Measurements from ENCODE around the gene CIAO2A.
"Not testable (repeated sequence)": the region's sequence is repeated elsewhere in the genome, so short reads cannot be mapped to it uniquely, and the experiment has no call there.

Gene CIAO2A, protein sequence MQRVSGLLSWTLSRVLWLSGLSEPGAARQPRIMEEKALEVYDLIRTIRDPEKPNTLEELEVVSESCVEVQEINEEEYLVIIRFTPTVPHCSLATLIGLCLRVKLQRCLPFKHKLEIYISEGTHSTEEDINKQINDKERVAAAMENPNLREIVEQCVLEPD

DNA sequence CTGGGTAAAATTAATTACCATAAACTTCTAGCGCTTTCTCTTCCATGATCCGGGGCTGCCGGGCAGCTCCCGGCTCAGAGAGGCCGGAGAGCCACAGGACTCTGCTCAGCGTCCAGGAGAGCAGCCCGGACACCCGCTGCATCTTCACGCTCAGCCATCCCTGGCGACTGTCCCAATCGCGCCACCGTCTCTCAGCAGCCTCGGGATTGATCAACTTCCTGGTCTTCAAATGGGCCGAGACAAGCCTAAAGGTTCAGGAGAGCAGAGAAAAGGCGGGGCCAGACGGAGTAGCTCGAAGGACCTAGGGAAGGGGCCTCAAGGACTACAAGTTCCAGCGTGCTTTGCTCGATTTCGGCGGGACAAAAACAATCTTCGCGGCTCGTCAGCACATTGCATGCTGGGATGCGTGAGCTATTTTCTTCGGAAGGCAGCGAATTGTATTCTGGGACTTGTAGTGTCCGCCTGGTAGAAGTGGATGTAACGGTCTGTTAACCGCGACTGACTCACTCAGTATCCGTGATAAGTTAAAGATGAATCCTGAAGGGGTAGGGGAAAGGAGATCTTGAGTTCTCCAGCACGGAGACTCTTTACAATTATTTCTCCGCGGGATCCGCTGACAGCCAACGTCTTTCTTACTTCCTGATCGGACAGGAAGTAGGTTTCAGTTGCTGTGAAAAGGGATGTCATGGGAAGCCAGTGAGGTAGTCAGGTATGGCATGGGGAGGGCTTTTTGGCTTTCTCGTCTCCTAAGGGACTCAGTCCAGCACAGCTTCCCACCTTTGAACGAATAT lies at the start of gene CIAO2A:
TSS of gene CIAO2A (minus strand) at position 212 of the 791 bp plus-strand sequence. CDS start at position 142, 70 bp downstream.
- DNase-seq (ENCODE audit: low spot score): peak; percentile 94

DNA sequence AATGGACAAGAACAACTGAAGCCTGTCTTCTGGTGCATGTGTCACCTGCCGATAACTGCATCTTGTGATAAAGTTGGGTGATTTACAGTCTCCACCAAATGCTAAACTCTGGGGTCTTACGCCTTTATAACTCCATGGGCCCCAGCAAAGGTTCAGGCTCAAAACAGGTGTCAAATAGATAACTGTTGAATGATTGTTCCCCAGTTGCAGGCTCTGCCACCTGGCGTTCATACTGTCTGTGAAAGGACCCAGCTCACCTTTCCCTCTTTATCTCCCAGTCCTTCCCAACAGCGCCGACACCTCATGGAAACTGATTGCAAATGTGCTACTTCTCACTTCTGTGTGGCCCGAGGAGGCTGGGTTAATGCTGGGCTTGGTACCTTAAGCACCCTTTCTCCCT lies 49.6 kb upstream of the CIAO2A start:
- DNase-seq (ENCODE audit: low spot score): no peak

DNA sequence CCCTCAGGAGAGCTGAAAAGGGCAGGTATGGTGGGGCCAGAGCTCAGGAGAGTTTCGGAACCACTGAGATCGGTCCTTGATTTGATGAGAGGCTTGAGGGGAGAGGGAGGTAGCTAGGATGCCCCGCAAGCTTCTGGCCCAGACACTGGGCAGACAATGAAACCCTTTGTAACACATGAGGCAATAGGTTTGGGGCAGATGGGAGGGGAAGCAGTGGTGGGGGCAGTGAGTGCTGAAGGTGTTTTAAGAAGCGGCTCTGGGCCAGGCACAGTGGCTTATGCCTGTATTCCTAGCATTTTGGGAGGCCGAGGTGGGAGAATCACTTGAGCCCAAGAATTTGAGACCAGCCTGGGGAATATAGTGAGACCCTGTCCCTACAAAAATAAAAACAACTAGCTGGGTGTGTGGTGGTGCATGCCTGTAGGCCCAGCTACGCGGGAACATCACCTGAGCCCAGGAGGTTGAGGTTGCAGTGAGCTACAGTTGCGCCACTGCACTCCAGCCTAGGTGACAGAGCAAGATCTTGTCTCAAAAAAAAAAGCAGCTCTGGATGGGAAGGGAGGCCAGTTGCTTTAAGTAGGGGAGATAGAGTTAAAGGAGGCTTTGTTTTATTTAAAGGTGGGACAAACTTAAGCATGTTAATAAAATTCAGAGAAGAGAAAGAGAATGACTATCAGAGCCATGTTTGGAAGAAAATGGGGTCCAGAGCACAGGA lies 48.3 kb upstream of the CIAO2A start:
- no peak for DNase-seq (ENCODE audit: low spot score)

DNA sequence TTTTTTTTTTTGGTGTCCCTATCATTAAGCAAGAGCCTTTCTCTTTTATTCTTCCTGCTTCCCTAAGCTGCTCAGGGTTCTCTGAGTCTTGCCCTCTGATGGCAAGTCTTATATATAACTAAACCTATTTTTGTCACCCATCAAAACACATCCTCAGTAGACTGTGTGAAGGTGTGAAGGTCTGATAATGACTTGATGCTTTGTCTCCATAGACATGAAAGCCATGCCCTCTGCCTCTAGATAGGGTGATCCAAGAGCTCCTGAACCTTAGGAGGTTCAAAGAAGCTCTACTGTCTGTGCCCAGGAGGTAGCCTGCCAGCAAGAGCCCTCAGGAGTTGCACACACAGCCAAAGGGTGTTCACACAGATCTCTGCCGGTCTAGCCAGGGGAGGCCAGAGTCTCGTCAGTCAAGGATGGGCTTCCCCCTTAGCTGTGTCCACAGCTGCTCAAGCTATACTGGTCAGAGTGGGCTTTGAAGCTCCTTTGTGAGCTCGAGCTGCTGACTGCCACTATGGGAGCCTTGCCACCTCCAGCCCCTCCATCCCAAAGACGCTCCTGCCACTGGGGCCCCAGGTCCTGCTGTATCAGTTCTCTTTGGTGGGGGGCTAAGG lies 44.8 kb upstream of the CIAO2A start:
- DNase-seq (ENCODE audit: low spot score): no peak

DNA sequence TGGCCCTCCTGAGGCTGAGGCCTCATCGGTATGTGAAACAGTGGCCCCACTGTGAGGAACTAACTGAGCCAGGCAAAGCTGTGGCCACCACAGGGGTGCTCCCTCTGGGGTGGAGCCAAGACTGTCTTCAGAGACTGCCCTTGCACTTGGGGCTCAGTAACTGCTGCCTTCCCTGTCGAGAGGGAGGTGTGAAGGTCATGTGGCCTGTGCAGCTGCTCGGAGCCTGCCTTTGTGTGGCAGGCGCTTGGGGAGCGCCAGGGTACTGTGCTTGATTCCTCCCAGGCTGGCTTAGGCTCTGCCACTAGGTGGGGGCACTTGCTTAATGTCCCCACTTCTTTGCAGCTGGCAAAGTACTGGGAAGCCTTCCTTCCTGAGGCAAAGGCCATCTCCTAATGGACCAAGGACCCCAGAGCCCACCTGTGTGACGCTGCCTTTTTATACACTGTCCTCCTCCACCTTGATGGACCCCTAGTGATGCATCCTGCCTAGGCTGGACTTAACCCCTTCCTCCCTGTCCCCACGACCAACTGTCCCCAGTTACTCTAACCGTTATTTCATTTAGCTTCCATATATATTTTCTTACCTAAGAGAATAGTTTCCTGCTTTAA lies 43.7 kb upstream of the CIAO2A start:
- no peak for DNase-seq (ENCODE audit: low spot score)

DNA sequence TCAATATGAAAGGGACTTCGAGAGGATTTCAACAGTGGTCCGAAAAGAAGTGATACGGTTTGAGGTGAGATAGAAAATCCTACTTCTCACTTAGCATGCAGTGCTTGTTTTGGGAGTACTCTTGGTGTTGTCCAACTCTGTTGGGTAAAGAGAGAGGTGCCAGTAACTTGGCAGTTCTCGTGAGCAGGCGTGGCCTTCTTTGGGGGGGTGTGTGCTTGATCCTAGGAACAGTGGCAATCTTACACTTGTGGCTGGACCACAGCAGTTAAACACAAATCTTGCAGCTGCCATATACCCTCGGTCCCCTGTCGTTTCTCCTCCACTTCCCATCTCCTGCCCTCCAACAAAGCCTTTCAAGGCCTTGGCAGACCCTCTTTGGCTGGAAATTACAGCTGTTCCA lies 42.7 kb upstream of the CIAO2A start:
- no peak for DNase-seq (ENCODE audit: low spot score)

DNA sequence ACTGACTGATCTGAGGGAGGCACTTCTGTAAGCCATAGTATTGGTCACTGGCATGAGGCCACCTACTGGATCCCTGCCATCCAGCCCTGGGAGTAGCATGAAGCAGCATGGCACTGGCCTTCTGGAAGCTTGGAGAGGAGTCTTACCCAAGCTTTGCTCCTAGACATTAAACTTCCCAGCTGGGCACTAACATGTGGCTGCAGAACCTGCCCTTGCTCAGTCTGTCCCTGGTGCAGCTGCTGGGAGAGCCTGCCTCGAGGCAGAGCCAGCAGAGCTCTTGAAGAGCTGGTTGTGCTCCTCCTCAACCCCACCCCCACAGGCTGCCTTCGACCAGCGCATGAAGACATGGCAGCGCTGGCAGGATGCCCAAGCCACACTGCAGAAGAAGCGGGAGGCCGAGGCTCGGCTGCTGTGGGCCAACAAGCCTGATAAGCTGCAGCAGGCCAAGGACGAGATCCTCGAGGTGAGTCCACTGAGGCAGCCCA lies 40.7 kb upstream of the CIAO2A start:
- DNase-seq (ENCODE audit: low spot score): no peak

DNA sequence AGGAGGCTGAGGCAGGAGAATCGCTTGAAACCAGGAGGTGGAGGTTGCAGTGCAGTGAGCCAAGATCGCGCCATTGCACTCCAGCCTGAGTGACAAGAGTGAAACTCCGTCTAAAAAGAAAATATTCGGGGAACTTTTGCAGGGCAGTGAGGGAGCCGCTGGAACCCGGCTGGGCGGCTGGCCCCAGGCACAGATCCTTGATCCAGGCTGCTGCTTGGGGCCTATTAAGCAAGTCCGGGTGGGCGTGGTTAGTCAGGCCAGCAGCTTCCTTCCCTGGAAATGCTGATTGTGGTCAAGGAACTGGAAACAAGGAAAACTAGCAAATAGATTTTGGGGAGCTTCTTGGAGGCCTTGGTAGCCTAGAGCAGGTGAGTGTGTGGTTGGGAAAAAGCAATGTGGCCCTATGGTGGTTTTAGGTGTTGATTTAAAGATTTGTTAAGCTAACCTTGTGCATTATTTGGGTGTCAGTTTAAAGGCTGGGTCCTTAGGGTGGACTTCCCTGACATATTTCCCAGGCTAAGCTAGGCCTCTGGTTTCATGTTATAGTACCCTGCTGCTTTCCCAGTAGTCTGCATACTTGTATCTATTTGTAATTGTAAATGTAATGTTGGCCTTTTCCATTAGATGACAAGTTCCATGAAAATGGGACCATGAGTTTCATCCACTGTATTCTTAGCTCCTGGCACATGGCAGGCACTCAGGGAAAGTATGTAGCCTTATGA lies 40.1 kb upstream of the CIAO2A start:
- no peak for DNase-seq (ENCODE audit: low spot score)

DNA sequence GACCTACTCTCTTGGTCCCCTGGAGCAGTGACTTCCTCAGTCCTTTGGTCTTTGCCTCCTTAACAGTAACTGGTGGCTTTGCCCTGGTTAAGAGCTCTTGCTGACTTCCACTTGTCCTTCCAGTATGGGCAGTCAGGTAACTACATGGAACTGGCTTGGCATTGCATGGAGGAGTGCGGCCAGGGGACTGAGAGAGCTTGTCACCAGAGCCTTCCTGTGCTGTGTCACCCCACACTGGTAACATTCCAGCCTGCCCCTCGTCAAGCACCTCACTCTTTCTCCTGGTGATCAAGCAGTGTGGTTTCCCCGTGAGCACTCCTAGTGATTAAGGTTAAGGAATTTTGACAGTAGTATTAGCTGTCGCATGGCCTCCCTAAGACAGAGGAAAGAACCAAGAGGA lies 38.6 kb upstream of the CIAO2A start:
- no peak for DNase-seq (ENCODE audit: low spot score)

DNA sequence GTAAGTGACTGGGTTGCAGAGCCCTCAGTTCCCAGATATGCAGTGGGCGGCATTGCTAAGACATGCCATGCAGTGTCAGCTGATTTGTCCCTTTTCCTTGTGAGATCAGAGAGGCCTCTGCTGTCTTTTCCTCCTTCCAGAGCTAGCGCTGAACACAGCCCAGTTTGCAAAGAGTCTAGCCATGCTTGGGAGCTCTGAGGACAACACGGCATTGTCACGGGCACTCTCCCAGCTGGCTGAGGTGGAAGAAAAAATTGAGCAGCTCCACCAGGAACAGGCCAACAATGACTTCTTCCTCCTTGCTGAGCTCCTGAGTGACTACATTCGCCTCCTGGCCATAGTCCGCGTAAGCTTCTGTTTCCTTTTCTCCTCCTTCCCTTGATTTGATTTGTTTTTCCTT lies 37.9 kb upstream of the CIAO2A start:
- no peak for DNase-seq (ENCODE audit: low spot score)

DNA sequence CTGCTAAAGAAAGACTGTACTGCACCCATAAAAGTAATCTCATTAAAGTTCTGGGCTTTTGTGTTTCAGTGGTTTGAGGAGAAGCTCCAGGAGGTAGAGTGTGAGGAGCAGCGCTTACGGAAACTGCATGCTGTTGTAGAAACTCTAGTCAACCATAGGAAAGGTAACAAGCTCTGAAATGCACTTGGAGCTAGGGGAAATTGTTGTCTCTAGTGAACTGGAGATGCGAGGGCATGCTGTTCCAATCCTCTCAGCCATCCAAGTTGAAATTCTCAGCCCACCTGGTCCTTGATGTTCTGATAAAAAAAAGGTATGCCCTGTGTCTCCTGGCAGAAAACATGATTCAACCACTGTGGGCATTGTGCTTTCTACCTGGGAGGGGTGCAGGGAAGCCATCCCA lies 36.5 kb upstream of the CIAO2A start:
- no peak for DNase-seq (ENCODE audit: low spot score)

DNA sequence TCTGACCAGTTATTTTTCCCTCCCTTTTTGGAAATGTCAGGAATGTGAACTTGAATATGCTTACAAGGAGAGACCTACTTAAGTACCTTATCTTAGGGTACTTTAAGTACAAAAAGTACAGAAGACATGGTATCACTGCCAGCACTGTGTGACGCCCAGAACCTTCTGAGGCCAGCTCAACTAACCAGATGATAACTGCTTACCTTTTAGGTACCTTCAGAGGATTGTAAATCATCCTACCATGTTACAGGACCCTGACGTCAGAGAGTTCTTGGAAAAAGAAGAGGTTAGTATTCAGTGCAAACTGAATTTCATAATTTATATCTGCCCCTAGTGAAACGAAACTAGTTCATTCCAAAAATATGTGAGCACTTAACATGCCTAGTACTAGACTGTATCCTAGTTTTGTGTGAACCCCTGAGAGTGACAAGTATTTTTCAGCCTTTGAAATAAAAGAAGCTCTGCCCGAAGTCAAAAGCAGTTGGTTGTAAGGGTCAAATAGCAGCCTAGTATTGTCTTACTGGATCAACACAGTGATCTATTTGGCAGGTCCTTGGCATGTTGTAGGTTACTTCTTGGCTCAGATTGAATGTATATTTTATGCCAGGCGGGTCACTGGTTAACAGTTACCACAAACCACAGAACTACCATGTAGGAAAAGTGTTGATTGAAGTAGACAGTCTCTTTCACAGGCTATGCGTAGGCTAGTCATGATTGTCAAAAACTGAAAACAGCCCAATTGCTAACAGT lies 34.1 kb upstream of the CIAO2A start:
- DNase-seq (ENCODE audit: low spot score): no peak

DNA sequence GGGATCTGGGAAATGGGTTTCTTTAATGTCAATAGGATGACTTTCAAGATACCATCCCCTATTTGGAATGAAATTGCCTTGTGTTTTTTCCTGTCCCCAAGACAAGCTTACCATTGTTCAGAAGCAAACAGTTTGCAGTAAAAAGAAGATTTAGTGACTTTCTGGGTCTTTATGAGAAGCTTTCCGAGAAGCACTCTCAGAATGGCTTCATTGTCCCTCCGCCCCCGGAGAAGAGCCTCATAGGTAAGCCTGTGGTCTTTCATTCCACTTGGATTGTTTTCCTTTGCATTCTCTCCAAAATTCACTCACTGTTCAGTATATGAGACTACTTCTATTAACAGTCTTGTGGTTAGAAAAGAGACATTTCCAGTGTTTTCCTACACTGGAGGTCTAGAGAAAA lies 32.3 kb upstream of the CIAO2A start:
- no peak for DNase-seq (ENCODE audit: low spot score)

DNA sequence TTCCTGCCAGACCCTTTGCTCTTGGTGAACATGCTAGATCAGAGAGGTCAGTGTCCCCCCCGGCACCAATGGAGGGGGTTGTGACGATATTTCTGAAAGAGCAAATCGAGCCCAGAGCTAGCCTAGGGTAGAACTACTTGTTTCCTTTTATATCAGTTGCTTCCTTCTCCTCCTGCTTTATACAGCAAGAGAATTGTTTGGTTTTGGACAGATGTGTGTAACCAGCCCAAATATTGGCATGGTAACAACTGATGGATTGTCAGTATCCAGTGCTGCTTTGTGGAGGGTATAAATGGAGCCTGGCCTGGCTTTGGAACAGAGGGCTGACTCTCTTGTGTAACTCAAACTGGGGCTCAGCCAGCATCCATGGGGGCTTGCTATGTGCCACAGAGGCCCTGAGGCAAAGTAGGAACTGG lies 29.3 kb upstream of the CIAO2A start:
- DNase-seq (ENCODE audit: low spot score): no peak

DNA sequence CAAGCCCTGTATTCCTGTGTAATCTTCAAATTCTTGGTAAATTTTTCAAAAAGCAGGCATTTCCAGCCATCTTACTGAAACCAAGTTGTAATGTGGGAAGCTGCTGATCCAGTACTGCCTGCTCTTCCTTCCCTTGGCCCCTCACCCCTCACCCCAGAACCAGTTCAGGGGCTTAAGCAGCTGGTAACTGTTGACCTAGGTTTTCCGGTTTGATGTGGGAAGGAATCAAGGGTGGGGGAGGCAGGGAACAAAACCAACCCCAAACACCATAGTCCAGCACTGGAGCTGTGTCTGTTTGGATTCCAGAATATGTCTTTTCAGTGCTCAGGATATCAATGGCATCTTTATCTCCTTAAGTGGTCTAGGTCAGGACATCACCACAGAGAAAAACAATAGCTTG lies 28.8 kb upstream of the CIAO2A start:
- no peak for DNase-seq (ENCODE audit: low spot score)

DNA sequence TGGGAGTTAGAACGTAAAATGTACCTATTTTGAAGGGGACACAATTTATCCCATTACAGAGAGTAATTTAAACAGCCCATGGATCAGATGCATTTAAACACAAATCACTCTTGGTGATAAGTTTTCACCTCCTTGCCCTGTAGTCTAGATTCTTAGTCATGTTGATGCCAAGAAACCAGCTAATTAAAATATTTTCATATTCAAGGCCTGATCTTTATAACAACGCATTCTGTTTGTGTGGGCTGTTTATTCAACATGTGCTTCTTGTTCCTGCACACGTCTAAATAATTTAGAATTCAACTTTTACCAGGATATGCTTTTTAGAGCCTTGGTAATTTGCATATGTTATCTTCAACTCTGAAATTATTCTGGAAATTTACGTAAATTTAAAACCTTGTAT lies 28.0 kb upstream of the CIAO2A start:
- no peak for DNase-seq (ENCODE audit: low spot score)

DNA sequence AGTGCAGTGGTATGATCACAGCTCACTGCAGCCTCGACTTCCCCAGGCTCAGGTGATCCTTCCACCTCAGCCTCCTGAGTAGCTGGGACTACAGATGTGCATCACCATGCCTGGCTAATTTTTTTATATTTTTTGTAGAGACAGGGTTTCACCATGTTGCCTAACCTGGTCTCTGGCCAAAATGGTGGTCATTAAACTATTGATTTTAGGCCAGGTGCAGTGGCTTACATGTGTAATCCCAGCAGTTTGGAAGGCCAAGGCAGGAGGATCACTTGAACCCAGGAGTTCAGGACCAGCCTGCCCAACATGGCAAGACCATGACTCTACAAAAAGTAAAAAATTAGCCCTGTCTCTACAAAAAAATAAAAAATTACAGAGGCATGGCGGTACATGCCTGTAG lies 26.7 kb upstream of the CIAO2A start:
- DNase-seq (ENCODE audit: low spot score): not testable (repeated sequence)

DNA sequence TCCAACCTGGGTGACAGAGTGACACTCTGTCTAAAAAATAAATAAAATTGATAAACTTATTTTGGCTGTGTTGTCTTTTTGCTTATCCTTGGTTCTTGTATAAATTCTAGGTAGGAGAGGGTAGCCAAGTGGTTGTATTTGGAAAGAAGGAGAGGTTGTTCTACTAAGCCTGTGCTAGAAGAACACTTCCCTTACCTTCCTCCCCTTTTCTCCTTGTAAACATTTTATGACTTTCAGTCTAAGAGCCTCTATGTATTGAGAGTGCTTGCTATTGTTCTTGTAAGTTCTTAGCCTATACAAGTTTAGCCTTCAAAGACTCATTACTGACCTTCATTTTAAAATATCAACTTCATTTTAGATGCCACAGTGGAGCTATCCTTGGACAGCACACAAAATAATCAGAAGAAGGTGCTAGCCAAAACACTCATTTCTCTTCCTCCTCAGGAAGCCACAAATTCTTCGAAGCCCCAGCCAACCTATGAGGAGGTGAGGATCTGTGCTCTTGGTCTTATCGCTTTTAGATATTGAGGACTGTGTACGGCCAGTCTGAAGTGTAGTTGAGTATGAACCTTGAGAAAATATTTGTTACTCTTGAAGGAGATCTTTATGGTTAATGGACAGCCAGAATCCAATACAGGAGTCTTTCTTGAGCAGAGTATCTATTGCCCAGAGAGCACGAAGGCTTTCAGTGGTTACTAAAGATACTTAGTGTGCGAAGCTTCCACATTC lies 24.3 kb upstream of the CIAO2A start:
- no peak for DNase-seq (ENCODE audit: low spot score)

DNA sequence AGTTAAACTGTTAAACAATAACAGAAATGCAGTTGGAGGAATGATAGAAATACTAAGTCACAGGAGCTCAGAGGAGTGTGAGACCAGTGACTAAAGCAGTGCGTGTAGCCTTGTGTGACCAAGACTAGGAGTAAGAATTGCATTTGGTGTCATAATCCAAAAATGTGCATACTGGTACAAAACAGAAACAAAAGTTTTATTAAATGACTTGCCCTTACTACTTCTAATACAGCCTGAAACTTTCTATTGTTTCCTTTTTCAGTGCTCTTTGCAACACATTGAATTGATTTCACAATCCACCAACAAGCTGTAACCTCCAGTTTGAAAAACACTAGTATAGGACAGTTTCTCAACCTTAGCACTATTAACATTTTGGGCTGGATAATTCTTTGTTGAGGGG lies 19.3 kb upstream of the CIAO2A start:
- no peak for DNase-seq (ENCODE audit: low spot score)

Measured in CD4-positive, alpha-beta T cell treated with Interleukin-15 for 4 hours (primary cell).